Measurements from ENCODE around the gene TRIM14.

GRCh38 chr9:98161851-98162250 is 42.8 kb upstream of the TRIM14 start:
- TF ChIP-seq CTCF (IDR thresholded peaks at IDR 0.05) (no peak), EZH2 (IDR thresholded peaks at IDR 0.05; ENCODE audit: borderline replicate concordance, insufficient read depth, low read depth, low read length, poor library complexity, severe bottlenecking) (no peak)

All from B cell (primary cell).